ENCODE results near the gene TNS1. TPM values are rescaled to one million over a fixed set of nuclear protein-coding genes. Genes with fewer than 3 reads are reported as not detected.

TNS1 gene
- total RNA-seq, 1 experiment from 2014 or later = 3.0 TPM

DNA sequence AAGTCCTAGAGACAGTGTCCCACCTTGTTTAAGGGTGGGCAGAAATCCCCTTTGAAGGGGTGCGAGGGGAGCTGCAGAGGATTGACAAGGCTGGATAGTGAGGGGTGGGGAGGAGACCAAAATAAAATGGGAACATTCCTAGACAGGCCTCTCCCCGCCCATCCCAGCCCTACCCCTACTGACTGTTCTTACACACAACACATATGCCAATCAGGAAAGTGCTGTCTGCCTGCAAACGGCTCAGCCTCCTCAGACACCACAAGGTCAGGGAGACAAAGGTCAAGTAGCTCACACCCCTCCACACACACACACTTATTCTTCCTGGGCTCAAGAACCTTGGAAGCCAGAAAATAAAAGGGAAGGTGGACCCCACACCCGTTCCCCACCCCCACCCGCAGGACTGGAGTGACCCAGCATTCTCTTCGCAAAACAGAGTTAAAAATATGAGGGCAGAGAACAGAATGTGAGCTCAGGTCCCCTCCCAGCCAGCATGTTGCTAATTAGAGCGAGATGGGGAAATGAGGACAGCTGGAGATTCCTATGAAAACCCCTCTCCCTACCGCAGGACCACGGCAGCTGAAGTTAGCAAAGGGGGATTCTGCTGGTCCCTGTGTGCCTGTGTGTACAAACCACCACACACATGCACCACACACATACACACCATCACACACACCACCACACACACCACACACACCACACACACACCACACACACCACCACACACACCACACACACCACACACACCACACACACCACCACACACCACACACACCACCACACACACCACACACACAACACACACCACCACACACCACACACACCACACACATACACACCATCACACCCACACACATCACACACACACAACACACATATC, 197.8 kb downstream of the TNS1 start:
- no peak overlapping the region for H3K4me3 ChIP-seq
- H3K27ac ChIP-seq = no peak overlapping the region
- no peaks in the 10 kb centered on the region for H3K36me3 ChIP-seq
- H3K4me1 ChIP-seq = no peaks in the 10 kb centered on the region
- H3K9me3 ChIP-seq (replicated peaks) = no peaks in the 10 kb centered on the region
- DNase-seq = peak; percentile 42 to 53
- H3K27me3 ChIP-seq = no peaks in the 10 kb centered on the region

DNA sequence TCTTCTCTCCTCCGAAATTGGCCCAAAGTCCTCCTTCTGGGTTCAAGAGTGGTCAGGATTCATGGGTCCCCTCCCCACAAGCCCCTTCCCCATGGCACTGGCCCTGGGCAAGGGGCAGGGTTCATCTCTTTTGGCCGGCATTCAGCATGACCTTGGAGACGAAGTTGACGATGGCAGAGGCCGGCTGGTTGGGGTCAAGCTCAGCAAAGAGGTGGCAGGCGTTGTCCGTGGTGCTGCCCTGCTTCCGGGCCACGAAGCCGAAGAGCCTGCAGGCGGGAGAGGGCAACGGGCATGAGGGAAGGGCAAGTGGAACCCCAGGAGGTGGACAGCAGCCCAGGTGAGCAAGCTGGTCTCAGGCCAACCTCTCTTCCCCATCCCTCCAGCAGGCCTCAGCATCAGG, 198.5 kb downstream of the TNS1 start:
- H3K4me3 ChIP-seq = no peak overlapping the region
- H3K4me1 ChIP-seq = no peaks in the 10 kb centered on the region
- H3K9me3 ChIP-seq (replicated peaks) = no peaks in the 10 kb centered on the region
- no peak overlapping the region for H3K27ac ChIP-seq
- H3K27me3 ChIP-seq = no peaks in the 10 kb centered on the region
- no peaks in the 10 kb centered on the region for H3K36me3 ChIP-seq
- DNase-seq = no peak

DNA sequence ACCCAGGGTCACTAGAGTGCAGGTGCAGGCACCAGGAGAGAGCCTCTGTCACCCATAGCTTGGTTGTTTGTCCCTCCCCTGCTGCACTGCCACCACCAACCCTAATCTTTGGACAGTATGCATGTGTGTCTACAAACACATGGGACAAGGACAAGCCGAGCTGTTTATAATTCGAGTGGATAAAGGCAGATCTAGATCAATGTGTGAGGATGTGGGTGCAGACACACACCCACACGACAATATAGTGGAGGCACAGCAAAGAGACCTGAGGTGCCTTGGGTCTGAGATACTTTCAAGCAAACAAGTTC, 199.2 kb downstream of the TNS1 start:
- H3K4me3 ChIP-seq = no peak overlapping the region
- no peaks in the 10 kb centered on the region for H3K9me3 ChIP-seq (replicated peaks)
- no peak overlapping the region for H3K27ac ChIP-seq
- no peaks in the 10 kb centered on the region for H3K4me1 ChIP-seq
- no peak for DNase-seq
- H3K27me3 ChIP-seq = no peaks in the 10 kb centered on the region
- H3K36me3 ChIP-seq = no peaks in the 10 kb centered on the region

DNA sequence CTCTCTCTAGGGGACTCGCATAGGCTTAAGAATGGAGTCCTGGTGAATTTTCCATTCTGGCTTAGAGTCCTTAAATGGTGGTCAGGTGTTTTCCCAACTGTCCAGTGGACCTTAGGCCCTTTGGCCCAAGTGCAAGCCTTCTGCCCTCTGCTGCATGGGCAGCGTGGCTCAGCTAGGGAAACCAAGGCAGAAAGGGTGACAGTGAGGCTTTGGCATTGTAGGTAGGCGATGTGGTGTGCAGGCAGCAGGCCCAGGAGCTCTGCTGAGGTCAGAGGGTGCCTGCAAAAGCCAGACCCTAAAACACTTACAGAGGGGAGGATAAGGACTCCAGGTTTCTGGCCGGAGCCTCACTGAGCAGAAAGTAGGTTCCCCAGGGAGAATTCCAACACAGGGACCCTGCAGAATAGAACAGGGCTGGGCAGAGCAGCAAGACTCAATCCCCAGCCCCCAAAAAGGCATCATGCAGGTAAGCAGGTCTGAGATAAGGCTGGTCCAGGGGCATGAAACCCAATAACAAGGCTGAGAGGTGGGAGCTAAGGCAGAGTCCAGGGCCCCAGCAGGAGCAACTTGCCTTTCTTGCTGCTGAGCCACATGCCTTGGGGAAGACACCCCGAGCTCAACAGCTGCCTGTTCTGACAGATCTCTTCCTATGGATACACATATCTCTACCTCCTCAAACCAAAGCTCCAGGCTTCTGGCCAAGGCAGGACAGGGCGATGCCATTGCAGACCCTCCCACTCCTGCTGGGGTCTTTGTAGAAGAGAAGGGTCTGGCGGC, 199.7 kb downstream of the TNS1 start:
- no peak overlapping the region for H3K4me3 ChIP-seq
- no peaks in the 10 kb centered on the region for H3K4me1 ChIP-seq
- H3K9me3 ChIP-seq (replicated peaks) = no peaks in the 10 kb centered on the region
- no peaks in the 10 kb centered on the region for H3K27me3 ChIP-seq
- H3K27ac ChIP-seq = no peak overlapping the region
- H3K36me3 ChIP-seq = no peaks in the 10 kb centered on the region
- no peak for DNase-seq

DNA sequence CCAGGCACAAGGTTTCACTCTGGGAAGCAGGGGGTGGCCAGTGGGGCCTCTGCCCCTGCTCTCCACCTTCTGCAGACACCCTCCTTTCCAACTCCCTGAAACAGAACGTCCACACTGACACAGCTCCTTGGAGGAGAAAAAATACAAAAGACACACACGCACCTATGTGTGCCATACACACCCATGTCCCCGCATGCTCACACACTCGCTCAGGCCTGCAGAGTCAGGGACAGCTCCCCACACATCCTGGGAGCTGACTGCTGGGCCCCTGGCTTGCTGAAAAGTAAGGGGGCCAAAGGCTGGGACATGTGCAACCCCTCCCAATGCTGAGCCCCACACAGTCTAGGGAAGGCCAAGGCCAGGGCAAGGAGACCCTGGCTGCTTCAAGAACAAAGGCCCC, 200.5 kb downstream of the TNS1 start:
- no peaks in the 10 kb centered on the region for H3K4me1 ChIP-seq
- no peaks in the 10 kb centered on the region for H3K36me3 ChIP-seq
- H3K9me3 ChIP-seq (replicated peaks) = no peaks in the 10 kb centered on the region
- H3K27me3 ChIP-seq = no peaks in the 10 kb centered on the region
- H3K27ac ChIP-seq = no peak overlapping the region
- no peak overlapping the region for H3K4me3 ChIP-seq
- no peak for DNase-seq

DNA sequence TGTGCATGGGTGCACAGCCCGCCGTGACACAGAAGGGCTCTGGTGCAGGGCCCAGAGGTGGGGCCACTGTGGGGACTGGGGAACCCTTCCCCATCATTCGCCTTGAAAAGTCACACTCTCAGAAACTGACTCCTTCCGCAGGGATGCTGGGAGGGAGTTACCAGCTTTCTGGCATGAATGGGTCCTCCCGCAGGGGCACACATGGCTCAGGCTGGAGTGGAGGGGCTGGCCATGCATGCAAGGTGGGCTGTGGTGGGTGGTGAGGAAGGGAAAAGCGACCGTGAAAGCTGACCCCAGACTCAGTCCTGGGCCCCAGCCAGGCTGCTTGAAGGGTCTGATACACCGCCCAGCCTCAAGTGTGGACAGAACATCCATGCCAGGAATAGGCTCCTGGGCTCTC, 201.1 kb downstream of the TNS1 start:
- no peak overlapping the region for H3K4me3 ChIP-seq
- H3K27me3 ChIP-seq = no peaks in the 10 kb centered on the region
- no peak for DNase-seq
- no peaks in the 10 kb centered on the region for H3K36me3 ChIP-seq
- no peaks in the 10 kb centered on the region for H3K4me1 ChIP-seq
- H3K9me3 ChIP-seq (replicated peaks) = no peaks in the 10 kb centered on the region
- H3K27ac ChIP-seq = no peak overlapping the region

DNA sequence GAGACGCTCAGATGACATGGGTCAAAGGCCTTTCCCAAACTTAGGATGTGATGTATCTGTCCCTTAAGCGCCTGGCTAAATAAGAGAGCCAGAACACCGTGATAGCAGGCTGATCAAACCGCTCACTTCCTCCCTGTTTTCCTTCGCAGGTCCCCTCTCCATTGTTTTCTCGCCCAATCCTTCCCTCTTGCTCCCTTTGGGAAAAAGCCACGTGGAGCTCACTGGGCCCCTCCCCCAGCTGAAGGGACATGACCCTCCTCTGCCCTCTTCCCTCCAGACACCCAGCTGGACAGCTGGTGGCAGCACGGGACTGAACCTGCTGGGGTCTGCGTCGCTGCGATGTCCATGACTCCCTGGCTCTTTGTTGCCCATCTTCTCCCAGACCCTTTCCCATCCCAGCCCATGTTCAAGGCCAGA, 201.7 kb downstream of the TNS1 start:
- Histone ChIP-seq H3K9me3 (replicated peaks) (no peaks in the 10 kb centered on the region), H3K4me1 (no peaks in the 10 kb centered on the region), H3K27ac (no peak overlapping the region), H3K27me3 (no peaks in the 10 kb centered on the region), H3K36me3 (no peaks in the 10 kb centered on the region), H3K4me3 (no peak overlapping the region)
- DNase-seq = no peak

DNA sequence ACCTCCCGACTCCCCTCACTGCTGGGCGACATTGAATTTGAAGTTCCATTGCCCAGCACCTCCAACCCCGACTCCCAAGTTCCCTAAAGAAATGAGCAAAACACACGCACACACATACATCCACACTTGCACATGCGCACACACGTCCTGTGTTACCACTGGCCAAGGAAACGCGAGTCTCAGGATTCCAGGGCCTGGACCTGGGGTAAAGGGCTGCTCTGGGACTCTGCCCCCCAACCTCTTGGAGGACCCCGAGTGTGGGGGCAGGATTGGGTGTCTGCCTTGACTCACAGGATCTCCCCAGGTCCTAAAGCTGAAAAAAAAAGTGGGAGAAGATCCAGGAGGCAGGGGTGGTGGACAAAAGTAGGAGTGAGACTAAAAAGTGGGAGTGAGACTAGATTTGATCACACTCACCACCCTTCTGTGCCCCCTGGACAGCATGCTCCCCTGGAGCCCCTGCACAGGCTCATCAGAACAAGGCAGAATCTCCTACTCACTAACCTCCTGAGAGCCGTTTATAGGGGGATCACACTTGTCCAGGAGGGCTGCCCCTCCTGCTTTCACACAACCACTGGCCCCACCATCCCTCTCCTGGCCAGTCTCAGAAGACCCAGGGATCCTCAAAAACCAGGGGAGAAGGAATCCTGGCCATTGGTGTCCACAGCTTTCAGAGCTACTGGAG, 202.2 kb downstream of the TNS1 start:
- Histone ChIP-seq H3K27me3 (no peaks in the 10 kb centered on the region), H3K36me3 (no peaks in the 10 kb centered on the region), H3K9me3 (replicated peaks) (no peaks in the 10 kb centered on the region), H3K4me1 (no peaks in the 10 kb centered on the region), H3K27ac (no peak overlapping the region), H3K4me3 (no peak overlapping the region)
- DNase-seq = no peak

DNA sequence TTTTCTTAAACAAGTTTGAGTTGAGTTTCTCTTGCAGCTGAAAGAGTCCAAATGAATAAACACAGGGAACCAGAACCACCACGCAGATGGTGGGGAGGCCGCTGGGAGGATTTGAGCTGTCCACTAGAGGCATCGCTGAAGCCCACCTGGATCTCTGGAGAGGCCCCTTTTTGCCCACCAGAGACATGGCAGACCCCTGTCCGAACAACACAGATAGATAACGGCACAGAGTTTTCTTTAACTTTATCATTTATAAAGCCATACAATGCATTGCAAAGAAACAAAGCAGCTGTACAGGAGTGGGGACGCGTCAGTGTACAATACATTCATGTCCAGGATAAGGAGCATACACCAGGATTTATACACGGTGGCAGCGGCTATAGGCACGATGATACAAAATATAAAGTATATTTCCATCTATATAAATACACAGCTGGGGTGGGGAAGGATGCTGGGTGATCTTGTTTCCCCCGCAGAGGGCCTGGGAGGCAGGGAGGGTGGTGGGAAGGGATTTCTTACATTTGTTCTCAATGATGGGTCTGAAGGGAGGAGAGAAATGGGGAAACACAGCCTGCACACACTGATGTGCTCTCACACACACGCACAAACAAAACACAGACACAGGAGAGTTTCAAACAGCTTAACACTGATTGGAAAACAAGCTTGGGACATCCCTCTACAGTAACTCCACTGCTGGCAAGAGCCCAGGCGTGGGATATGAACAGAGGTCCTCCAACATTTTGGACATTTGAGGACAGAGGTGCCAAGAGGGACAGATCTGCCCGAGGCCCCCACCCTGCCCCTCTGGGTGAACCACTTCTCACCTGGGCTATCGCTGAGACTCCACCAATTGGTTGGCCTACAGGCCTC, 203.0 kb downstream of the TNS1 start:
- Histone ChIP-seq H3K36me3 (no peaks in the 10 kb centered on the region), H3K4me1 (no peaks in the 10 kb centered on the region)

DNA sequence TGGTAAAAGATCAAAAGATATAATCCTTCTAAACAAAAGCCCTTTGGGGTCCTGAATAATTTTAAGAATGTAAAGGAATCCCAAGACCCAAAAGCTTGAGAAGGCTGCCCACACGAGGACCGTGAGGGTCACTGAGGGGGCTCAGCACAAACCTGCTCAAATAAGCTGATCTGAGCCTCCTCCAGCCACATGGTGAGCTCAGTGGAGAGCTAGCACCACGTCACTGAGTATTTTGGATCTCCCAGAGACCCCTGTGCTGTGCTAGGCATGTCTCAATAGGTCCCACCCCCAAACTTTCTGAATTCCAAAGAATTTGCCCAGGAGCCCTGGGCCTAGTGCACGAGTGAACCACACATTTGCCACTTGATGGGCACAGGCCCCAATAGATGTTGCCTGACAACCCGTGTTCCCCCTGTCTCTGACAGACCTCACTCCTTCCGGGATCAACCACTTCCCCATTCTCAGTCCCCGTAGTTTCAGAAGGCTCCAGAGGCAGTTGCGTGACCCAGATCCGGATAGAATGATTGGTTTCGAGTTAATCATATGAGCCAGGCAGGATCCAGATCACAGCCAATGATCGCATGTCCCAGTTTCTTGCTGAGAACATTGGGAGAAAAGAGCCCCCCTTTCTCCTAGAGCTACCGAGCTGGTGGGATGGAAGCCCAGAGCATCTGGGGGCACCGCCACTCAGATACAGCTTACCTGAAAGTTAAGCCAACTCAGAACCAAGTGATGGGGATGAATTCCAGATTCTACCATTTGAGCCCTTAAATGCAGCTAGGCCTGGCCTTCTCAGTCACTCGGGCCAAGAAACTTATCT, 203.8 kb downstream of the TNS1 start:
- DNase-seq = no peak

More for the DNA sequence above, 203.0 kb downstream of the TNS1 start:
- H3K27me3 ChIP-seq = no peaks in the 10 kb centered on the region
- no peaks in the 10 kb centered on the region for H3K9me3 ChIP-seq (replicated peaks)
- no peak overlapping the region for H3K27ac ChIP-seq
- no peak for DNase-seq
- no peak overlapping the region for H3K4me3 ChIP-seq

DNA sequence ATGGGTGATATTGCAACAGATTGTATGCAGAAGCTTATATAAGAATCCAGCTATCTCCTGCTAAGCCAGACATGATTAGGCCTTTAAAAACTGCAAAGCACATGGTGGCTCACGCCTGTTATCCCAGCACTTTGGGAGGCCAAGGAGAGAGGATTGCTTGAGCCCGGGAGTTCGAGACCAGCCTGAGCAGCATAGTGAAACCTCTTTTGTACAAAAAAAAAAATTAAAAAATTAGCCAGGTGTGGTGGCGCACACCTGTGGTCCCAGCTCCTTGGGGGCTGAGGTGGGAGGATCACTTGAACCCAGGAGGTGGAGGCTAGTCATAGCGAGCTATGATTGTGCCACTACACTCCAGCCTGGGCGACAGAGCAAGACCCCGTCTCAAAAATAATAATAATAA, 204.6 kb downstream of the TNS1 start:
- H3K36me3 ChIP-seq = no peaks in the 10 kb centered on the region
- H3K9me3 ChIP-seq (replicated peaks) = no peaks in the 10 kb centered on the region
- H3K4me3 ChIP-seq = no peak overlapping the region
- DNase-seq = no peak
- no peaks in the 10 kb centered on the region for H3K4me1 ChIP-seq
- no peaks in the 10 kb centered on the region for H3K27me3 ChIP-seq
- H3K27ac ChIP-seq = no peak overlapping the region

More for the DNA sequence above, 203.8 kb downstream of the TNS1 start:
- Histone ChIP-seq H3K27me3 (no peaks in the 10 kb centered on the region), H3K36me3 (no peaks in the 10 kb centered on the region), H3K9me3 (replicated peaks) (no peaks in the 10 kb centered on the region), H3K4me3 (no peak overlapping the region), H3K27ac (no peak overlapping the region), H3K4me1 (no peaks in the 10 kb centered on the region)

DNA sequence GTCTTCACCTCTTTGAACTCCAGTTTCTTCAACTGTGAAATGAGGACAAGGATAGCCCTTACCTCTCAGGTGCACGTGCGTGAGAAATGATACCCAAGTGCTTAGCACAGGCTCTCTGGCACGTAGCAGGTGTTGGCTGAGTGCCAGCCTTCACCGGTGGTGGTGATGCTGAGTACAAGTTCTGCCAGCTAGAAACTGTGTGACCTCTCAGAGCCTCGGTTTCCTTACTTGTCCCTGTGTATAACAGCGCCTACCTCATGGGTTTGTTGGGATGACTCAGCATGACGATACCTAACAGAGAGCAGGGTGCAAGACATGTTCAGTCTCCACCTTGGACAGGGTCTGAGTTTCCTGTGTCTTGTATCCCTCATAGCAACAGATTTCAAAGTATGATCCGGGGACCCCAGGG, 205.1 kb downstream of the TNS1 start:
- no peaks in the 10 kb centered on the region for H3K36me3 ChIP-seq
- DNase-seq = no peak
- no peaks in the 10 kb centered on the region for H3K4me1 ChIP-seq
- H3K9me3 ChIP-seq (replicated peaks) = no peaks in the 10 kb centered on the region
- no peaks in the 10 kb centered on the region for H3K27me3 ChIP-seq
- H3K4me3 ChIP-seq = no peak overlapping the region
- H3K27ac ChIP-seq = no peak overlapping the region

DNA sequence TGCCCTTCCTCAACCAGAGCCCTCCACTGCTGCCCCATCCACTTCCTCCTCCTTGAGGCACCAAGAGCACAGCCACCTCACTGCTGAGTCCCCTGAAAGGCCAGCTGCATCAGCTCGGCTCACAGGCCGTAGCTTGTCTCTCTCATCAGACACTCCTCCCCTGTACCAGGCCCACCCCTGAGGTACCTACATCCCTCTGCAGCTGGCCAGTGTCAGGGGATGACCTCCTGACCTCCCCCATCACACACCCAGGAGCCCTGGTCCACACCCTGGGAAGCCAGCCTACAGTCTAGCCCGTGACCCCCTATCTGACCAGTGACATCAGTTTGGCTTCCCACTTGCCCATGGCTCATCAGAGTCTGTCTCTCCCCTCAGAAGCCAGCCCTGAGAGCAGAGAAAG, 205.6 kb downstream of the TNS1 start:
- no peaks in the 10 kb centered on the region for H3K27me3 ChIP-seq
- H3K27ac ChIP-seq = no peak overlapping the region
- no peaks in the 10 kb centered on the region for H3K4me1 ChIP-seq
- H3K9me3 ChIP-seq (replicated peaks) = no peaks in the 10 kb centered on the region
- no peak overlapping the region for H3K4me3 ChIP-seq
- no peak for DNase-seq
- H3K36me3 ChIP-seq = no peaks in the 10 kb centered on the region
